SKM-1 treated with dmso at 0.1 percent for 144 hours (cell line): ENCODE data around the gene RALGPS1.

ENCODE experiments used
- DNase-seq: peaks from one replicate; lab custom pipeline; 2025; ENCODE audit not compliant: unreplicated experiment; lab: John Stamatoyannopoulos, UW

Gene RALGPS1

DNA sequence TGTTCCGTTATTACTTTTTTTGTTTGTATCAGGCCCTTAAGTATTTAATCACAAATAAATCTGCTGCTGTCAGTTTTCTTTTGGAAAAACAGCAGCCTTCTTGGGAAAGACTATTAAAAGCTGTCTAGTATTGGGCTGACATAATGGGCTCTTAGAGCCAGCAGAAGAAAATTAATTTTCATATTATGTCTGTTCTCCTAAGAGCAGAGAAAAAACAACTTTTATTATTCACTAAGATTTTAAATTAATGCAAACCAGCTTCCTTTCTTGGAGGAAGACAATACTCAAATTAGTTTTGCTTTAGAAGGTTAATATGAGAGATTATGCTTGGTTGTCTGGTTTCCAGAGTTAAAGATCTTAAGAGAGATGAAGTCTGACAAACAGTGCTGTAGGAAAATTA is 319.4 kb downstream of the RALGPS1 start:
- DNase-seq, result no peak

DNA sequence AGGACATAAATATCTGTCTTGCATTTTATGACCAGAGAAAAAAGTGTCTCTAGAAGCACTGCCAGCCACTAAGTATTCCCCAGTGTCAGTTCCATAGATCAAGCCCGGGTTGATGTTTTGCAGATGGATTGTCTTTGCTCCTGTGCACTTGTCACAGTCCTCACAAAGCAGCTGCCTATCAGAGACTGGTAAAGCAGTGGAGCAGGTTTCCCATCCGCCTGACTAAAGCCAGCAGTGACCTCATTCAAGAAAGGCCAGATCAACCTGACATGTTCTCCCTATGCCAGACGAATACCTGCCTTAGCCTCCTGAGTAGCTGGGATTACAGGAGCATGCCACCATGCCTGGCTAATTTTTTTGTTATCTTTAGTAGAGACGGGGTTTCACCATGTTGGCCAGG is 323.2 kb downstream of the RALGPS1 start:
- no peak for DNase-seq

DNA sequence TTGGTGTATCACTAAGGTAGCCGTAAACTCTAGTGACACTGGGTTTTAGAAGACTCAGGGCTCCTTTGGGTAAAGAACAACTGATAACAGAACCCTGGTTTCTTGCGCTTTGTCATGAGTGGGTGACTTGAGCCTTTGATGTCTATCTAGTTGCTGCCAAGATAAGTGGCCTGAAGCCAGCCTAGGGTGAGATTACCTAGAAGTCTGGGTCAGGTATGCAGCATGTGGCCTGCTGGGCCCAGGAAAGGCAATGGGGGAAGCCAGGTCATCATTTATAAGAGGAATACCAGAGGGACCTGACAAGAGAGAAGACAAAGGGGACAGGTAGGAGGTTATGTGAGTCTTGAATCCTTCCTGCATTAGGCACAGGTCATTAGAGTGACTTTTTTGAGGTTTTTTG is 326.8 kb downstream of the RALGPS1 start:
- no peak for DNase-seq

DNA sequence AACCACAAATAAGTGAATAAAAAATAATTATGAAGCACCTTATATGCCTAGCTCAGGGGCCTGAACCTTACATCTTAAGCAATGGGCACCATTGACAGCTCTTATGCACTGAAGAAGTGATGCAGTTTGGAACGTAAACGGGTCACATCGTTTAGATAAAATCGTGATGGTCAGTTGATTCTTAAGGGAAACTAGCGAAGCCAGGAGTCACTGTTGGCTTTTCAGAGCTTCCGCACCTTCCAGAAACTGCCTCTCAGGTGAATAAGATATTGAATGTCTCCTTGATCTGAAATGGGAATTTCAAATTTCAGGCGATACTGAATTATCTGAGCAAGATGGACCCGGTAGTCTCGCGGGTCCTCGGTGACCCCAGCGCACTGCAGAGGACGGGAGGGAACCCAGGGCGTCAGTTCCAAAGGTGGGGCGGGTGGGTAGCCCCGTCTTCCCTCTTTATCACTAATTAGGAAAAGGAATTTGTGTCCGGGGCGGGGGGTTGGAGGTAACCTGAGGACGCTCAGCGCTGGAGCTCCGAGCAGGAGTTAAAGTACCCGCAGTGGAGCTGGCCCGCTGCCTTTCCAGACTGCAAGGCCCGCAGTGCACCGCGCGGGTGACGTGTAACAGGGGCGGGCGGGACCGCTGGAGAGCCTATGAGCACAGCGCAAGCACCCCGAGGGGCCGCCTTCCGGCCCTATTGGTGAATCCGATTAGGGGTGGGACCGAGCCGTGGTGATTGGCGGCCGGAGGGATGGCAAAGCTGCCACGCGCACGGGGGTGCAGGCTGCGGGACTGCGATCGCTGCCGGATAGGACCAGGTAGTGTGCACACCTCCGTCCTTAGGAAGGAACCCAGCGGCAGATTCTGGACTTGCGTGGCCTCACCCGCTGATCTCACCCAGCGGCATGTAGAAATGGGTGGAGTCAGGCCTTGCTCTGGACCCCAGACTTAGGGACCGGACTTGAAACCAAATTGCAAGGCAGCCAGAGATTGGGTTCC is 330.3 kb downstream of the RALGPS1 start:
- DNase-seq, result peak; percentile 92

DNA sequence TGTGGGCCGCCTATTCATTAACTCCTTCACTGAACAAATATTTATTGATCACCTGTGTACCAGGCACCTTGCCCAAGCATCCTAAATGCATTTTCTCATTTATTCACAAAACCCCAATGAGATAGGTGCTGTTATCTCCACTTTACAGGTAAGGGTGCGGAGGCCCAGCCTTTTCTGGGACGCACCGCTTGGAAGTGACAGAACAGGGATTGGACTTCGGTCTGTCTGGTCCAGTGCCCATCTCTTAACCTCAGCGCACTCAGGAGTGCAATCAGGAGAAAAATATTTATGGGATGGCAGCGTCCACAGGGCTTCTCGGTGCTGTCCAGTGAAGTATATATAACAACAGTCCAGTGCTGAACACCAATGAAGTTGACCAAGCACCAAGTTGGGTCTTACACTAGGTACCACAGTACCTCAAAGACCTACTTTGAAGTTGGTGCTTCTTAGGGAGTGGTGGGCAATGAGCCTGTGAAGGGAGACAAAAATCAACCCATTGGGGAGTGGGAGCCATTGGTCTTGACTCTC is 331.1 kb downstream of the RALGPS1 start:
- DNase-seq, result no peak

DNA sequence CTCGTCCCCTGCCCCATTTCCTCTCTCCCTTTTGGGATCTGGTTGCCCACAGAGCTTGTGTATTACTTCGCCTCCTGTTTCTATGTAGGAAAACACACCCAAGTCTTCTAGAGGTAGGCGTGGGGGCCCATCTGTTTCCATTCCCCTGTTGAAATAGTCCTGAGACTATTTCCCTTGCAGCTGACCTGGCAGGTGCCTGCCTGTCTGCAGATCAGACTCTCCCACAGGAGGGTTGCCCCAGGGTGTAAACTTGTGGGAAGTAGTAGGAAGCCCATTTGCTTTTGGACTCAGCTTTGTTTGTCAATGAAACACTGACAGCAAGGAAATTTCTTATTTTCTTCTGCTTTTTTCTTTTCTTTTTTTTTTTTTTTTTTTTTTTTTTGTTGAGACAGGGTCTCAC is 333.7 kb downstream of the RALGPS1 start:
- no peak for DNase-seq

DNA sequence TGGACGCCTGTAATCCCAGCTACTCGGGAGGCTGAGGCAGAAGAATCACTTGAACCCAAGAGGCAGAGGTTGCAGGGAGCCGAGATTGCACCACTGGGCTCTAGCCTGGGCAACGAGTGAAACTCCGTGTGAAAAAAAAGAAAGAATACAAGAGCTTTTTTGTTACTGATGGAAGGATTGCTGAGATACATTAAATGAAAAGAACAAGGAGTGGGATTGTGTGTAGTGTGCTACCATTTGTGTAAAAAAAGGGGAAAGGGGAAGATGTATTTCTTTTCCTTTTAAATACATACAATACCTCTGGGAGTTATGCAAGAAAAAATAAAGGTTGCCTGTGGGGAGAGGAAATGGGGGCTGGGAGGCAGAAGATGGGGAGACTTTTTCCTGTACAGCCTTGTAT is 335.3 kb downstream of the RALGPS1 start:
- DNase-seq, result no peak

DNA sequence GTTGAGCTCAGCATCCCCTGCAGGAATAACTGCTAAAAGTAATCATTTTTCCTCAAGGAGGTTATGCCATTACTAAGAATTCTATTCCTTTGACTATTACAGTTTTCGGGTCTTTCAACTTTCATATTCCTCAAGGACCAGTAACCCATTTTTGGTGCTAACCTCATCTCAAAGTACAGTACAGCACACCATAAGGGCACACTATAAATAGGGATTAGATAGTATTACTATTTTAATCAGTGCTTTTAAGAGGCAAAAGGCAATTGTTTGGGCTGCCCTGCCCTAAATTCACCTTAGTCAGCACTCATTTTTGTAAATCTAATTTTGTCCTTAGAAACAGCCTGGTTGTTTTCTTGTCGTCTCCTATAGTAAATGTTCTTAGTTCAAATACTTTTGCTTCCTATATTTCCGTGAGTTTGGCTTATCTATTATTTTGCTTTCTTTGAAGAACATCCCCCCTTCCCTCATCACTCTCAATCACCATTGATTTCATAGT is 336.4 kb downstream of the RALGPS1 start:
- no peak for DNase-seq

DNA sequence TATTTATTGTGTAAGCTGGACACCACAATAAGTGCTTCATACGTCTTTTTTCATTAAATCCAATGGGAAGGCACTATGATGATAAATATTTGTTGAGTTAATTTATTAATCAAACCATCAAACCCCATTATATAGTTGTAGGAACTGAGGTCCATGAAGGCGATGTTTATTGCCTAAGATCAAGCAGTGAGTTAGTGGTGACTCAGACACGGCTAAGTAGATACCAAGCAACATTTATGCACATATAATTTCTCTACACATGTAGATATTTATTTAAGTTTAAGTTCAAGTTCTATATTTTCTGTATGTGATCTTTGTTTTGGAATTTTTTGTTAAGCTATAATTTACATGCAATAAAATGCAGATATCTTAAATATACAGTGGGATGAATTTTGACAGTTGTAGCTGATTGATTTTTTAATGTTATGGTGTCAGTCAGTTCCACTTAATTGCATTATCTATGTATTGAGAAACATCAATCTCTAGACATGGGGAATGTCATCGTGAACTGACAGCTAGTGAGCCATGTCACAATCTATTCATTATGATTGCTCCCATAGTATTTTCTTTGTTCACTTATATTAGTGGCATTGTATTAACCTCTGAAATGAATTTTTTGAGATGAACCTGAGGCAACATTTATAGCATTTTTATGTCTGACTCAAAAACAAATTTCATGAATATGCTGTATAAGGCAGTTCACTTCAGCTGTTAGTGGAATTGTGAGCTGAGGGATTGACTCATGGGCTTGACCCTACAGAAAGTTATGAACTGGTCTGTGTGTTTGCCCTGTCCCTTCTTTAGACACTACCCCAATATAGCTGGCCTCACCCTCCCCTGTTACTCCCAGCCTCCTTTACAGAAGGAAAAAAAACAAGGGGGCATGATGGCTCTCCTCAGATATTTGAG is 338.1 kb downstream of the RALGPS1 start:
- DNase-seq, result no peak

DNA sequence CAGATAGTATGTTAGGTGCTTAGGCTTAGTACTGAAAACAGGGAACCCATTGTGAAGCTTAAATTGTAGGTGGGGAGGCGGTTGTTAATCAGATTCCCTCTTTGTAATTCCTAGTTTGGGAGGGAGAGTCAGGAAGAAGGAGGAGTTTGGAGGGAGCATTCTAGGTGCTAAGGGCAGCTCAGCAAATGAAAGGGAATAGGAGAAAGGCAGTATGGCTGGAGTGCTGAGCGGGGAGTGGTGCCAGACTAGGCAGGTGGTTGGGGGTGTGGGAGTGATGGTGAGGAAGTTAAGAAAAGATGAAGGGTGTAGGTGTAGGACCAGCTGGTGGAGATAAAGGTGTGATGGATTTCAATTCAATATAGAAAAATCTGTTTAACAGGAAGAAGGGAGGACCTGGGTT is 338.9 kb downstream of the RALGPS1 start:
- no peak for DNase-seq

DNA sequence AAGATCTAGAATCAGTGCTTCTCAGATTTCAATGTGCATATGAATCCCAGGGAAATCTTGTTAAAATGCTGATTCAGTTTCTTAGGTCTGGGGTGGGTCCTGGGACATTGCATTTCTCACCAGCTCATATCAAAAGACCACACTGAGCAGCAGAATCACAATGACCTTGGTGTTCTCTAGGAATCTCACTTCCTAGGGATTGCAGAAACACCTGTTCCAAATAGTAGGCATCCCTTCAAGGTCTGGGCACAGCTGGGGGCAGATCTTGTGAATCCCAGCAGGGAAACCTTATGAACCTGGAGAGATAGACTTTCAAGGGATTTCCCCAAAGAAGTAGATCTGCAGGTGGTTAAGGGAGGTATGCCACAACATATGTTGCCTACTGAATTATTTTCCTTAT is 341.1 kb downstream of the RALGPS1 start:
- no peak for DNase-seq

DNA sequence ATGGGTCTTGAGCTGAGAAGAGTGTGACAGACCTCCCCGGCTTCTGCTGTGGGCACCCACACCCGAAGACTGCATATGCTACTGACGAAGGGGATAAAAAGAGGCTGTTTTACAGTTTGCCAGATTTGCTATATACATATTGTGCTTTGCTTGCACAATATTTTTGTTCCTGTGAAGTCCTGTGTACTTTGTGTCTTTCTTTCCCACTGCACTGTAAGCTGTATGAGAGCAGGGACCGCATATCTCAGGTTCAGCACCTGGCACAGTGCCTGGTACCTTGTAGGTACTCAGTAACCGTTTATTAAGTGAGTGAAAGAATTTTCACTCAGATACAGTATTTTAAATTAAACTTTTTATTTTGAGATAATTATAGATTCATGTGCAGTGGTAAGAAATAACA is 341.7 kb downstream of the RALGPS1 start:
- no peak for DNase-seq

DNA sequence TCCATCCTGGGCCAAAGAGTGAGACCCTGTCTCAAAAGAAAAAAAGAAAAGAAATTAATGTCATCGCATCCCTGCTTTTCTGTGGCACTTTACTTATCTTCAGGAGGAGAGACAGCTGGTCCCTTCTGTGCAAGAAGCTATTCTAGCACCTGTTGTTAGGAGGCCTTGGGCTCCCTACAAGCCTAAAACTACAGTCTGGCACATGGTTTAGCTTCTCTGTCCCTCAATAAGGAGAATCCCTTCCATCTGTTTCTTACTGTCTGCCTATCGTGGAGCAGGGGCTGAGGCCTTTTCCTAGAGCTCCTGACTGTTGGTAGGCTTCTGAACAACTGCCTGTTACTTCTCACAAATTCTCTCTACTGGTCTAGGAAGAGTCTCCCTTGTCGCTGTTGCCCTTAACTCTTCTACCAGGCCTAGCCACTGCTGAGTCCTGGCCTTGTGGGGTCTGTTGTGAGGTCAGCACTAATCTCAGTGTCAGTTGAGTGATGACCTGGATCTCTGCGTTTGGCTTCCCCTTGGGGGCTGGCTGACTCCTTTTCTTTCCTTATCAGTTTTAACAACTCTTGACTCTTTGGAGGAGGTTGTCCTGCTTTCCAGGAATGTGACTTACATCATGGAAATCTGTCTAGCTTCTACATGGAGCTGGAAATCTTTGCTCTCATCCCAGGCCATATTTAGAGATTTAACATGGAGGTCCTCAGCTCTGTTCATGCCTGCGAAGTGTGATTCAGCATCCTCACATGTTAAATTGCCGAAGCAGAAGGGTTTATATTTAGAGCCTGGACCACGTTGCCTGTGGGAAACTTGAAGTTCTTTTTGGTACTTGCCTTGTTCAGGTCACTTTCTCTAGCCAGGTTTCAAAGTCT is 344.3 kb downstream of the RALGPS1 start:
- no peak for DNase-seq

DNA sequence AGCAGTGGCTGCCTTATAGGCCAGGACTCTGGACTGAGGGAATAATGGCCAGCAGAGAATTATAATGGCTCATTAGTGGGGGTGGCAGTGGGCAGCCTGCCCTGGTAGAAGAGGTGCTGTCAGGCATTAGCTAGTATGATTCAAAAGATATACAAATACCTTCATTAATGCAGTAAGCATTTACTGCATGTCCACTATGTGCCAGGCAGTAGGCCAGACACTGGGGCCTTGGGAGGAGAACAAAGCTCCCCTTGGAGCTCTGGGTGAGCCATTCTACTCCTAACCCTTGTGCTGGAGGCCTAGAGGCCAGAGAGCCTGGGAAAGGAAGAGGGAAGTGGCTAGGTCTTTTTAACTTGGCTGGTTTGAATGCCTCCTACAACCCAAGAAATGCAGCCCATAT is 348.0 kb downstream of the RALGPS1 start:
- no peak for DNase-seq

DNA sequence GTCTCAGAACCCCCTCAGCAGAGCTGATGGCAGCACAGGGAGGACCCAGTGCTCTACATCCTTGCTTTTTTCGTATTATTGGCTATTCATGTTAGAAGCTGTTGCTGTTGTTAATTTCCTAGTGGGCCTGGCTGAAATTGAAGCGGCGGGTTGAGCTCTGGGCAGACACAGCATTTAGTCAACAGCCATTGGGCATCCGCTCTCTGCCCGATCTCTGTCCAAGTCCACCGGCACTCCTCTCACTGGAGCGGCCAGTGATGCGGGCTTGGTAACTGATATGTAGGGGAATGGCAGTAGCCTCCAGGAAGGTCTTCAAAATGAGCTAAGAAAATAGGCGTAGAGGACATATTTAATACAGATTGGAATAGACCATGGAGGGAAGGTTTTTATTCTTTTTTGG is 348.7 kb downstream of the RALGPS1 start:
- no peak for DNase-seq

DNA sequence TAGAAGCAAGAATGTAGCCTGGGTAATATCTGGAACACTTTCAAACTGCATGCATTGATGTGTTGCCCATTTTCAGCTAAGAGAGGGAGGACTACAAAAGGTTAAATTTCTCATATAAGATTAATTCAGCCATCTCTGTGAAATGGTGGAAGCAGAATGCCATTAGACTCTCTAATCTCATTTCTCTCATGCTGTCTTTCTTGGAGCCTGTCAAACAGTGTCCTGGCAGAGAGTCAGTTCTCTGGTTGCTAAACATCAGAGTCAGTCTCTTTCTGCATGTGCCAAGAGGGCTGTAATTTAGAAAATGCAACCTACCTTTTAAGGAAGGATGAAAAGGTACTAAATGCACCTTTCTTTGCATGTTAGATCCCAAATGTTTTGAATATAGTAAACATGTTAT is 349.1 kb downstream of the RALGPS1 start:
- no peak for DNase-seq

DNA sequence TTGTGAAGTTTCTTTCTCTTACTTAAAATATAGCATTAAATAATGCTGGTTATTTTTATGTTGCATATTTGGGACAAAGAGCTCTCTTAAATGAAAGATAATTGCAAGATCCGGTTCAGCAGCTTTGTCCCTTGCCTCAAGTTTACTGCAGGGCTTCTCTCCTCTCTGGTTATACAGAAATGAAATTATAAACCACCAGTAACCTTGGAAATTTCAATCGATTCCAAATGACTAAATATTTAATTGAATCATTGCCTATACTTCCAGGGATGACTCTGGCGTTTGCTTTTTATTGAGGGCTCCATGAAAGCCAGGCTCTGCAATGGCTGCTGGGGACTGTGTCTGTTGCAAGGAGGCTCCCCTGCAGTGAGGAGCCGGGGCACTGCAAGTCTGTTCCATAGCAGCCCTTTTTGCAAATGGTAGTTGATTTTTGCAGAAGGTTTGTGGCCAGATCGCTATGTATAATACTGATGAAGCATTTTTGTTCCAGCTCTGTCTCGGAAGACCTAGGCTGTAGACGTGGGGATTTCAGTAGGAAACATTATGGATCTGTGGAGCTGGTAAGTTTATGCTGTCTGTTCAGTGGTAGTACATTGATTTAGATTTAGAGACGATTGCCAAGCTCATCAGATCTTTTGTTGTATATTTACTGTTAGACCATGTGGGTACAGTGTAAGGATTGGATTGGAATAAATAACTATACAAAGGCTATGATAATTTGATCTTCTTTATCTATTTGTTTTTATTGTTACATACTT is 350.1 kb downstream of the RALGPS1 start, which contains the start of gene GARNL3:
Gene GARNL3 (plus strand): TSS at position 313 of the 758 bp plus-strand sequence. CDS start 104 bp downstream, at position 417.
- DNase-seq, result no peak

DNA sequence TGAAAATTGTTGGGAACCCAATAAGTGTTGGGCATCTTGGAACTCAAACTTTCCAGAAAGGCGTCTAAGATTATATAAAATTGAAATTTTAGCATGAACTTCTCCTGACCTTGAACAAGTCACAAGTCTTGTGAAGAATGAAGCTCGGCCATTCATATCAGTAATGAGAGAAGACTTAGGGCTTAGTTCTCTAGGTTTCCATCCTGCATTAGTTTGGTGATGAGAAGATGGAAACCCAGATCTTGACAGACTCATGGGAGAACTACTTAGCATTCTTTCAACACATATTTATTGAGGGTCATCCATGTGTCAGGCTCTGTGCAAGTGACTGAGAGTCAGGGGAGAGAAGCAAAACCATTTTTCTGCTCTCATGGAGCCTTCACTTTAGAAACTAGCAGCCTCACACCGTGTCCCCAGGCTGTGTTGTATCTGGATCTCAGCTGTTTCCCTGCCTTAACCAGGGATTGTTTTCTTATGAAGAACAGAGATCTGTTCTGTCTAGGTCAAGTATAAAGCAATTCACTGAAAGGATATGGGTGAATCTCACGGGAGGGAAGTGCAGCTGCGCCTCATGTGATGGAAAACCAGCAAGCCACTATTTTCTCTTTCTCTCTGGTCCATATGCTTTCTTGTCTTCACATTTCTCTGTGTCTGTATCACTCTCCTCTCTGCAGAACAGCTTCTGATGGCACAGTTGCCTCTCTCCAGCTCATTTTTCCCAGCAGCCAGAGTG is 353.4 kb downstream of the RALGPS1 start:
- no peak for DNase-seq

DNA sequence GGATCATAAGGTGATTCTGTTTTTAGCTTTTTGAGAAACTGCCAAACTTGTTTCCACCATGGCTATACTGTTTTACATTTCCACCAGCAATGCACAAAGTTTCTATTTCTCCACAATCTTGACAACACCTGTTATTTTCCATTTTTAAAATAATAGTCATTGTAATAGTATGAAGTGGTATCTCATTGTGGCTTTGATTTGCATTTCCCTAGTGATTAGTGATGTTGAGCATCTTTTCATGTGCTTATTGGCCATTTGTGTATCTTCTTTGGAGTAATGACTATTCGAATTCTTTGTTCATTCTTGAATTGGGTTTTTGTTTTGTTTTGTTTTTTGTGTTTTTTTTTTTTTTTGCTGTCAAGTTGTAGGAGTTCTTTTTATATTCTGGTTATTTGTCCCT is 354.9 kb downstream of the RALGPS1 start:
- no peak for DNase-seq
